GM13976 (cell line): ENCODE measurements around the gene MSRB1.
"Not testable (repeated sequence)": the region's sequence is repeated elsewhere in the genome, so short reads cannot be mapped to it uniquely, and the experiment has no call there.

ENCODE experiments used
- DNase-seq: peaks from one replicate; pipeline ENCODE4 v3.0.0; 2012; ENCODE audit warnings: low spot score
- in situ Hi-C: fragments of 300-500 bp; cut with MboI; formaldehyde crosslinking; loops from one replicate; pipeline ENCODE4 v1.12.0; 2022; ENCODE audit warnings: low sequenced_read_pairs, mixed read lengths, inconsistent platforms; ENCODE audit not compliant: unreplicated experiment
- TF ChIP-seq, protein P1 (sequence below): IDR thresholded peaks from 2 replicates; pipeline ENCODE4 v1.5.1; 2012; ENCODE audit warnings: borderline replicate concordance, mild to moderate bottlenecking; ENCODE audit not compliant: insufficient read depth; ENCODE audit errors: extremely low read depth, missing control alignments, control extremely low read depth

MSRB1 gene

GRCh38 chr16:1926271-1926670, 16.7 kb downstream of the MSRB1 start:
- TF ChIP-seq, protein P1, sequence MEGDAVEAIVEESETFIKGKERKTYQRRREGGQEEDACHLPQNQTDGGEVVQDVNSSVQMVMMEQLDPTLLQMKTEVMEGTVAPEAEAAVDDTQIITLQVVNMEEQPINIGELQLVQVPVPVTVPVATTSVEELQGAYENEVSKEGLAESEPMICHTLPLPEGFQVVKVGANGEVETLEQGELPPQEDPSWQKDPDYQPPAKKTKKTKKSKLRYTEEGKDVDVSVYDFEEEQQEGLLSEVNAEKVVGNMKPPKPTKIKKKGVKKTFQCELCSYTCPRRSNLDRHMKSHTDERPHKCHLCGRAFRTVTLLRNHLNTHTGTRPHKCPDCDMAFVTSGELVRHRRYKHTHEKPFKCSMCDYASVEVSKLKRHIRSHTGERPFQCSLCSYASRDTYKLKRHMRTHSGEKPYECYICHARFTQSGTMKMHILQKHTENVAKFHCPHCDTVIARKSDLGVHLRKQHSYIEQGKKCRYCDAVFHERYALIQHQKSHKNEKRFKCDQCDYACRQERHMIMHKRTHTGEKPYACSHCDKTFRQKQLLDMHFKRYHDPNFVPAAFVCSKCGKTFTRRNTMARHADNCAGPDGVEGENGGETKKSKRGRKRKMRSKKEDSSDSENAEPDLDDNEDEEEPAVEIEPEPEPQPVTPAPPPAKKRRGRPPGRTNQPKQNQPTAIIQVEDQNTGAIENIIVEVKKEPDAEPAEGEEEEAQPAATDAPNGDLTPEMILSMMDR: no peak
- in situ Hi-C loops: no loop called here
- no peak for DNase-seq

DNA sequence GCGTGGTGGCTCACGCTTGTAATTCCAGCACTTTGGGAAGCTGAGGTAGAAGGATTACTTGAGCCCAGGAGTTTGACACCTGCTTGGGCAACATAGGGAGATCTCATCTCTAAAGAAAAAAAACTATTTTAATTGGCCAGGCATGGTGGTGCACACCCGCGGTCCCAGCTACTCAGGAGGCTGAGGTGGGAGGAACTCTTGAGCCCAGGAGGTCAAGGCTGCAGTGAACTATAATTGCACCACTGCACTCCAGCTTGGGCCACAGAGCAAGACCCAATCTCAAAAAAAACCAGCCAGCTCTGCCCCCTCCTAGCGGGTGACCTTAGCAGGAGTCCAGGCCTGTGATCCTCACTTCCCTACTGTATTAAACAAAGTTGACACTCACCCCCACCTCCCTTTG, 18.9 kb downstream of the MSRB1 start:
- no peak for DNase-seq
- in situ Hi-C loops: no loop called here

GRCh38 chr16:1923299-1924034, 19.5 kb downstream of the MSRB1 start:
- DNase-seq: no peak
- TF ChIP-seq, protein P1: peak; percentile 1
- in situ Hi-C loops: no loop called here

More for the DNA sequence above, 18.9 kb downstream of the MSRB1 start:
- TF ChIP-seq, protein P1: no peak

DNA sequence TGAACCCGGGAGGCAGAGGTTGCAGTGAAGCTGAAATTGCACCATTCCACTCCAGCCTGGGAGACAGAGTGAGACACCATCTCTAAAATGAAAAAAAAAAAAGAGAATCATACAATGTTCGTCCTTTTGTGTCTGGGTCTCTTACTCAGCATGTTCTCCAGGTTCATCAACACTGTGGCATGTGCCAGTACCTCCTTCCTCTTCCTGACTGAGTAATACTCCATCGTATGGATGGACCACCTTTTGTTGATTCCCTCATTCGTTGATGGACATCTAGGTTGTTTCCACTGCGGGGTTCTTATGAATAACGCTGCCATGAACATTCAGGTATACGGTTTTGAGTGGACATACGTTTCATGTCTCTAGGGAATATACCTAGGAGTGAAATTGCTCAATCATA, 20.6 kb downstream of the MSRB1 start:
- DNase-seq: no peak
- TF ChIP-seq, protein P1: no peak
- in situ Hi-C loops: no loop called here

- no peak for DNase-seq
- in situ Hi-C loops: no loop called here
- TF ChIP-seq, protein P1: no peak
Measured at GRCh38 chr16:1920727-1921171, 22.2 kb downstream of the MSRB1 start.

DNA sequence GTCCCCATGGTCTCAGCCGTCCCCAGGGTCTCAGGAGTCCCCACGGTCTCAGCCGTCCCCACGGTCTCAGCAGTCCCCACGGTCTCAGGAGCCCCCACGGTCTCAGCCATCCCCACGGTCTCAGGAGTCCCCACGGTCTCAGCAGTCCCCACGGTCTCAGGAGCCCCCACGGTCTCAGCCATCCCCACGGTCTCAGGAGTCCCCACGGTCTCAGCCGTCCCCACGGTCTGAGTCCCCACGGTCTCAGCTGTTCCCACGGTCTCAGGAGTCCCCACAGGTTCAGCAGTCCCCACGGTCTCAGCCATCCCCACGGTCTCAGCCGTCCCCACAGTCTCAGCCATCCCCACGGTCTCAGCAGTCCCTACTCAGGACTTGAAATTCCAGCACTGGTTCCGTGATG, 22.9 kb downstream of the MSRB1 start:
- DNase-seq, in situ Hi-C loops: not testable (repeated sequence)

- in situ Hi-C loops: no loop called here
- TF ChIP-seq, protein P1: no peak
- no peak for DNase-seq
Measured at GRCh38 chr16:1919327-1919998, 23.5 kb downstream of the MSRB1 start.
